K562 (cell line): ENCODE measurements around the gene OR7A10. TPM values are rescaled to one million over a fixed set of nuclear protein-coding genes. Genes with fewer than 3 reads are reported as not detected.

Experiments used
- ATAC-seq: fragments of 200-7000 bp; cut with Tn5 transposase; 3 replicates; pipeline ENCODE4 v1.9.1; 2020; ENCODE audit warnings: moderate library complexity
- Bru-seq: library from RNA; stranded (reverse); fragments of 400-500 nt; gene quantifications from one replicate; lab custom pipeline; 2021; lab: Mats Ljungman, UMichigan
- BruChase-seq, 2 experiments: library from RNA; stranded (reverse); fragments of 400-500 nt; gene quantifications; one replicate each; lab custom pipeline; 2021; lab: Mats Ljungman, UMichigan
- BruUV-seq: library from RNA; stranded (reverse); fragments of 400-500 nt; replicated peaks from 2 replicates; lab custom pipeline; 2021; lab: Mats Ljungman, UMichigan
- CTCF ChIA-PET: fragments of 300-600 bp; formaldehyde crosslinking; extraction: SDS; loops from one replicate; lab custom pipeline; 2021; ENCODE audit warnings: low intra/inter-chr PET ratio; lab: Yijun Ruan, JAX
- POLR2A ChIA-PET: fragments of 300-600, 350-650 bp; sonication (Branson Sonifier 250); formaldehyde crosslinking; extraction: SDS; loops from one replicate; lab custom pipeline; 2021; ENCODE audit warnings: antibody characterized with exemption, inconsistent platforms; lab: Yijun Ruan, JAX
- DNase-seq, 4 experiments: peaks; one replicate each; pipeline versions ENCODE4 v3.0.0 to v3.0.0-alpha.2; 2011 to 2018; ENCODE audit warnings: low spot score in 3 of 4, mixed read lengths in 3 of 4; ENCODE audit errors: extremely low read depth in 1 of 4
- FAIRE-seq: peaks from 2 replicates; lab custom pipeline; 2011; peaks lifted over from hg19 to GRCh38; lab: Jason Lieb, UNC
- H2AFZ ChIP-seq: 2 replicates; pipeline ENCODE4 v1.6.0; 2011; ENCODE audit warnings: low read depth, low read length, control low read depth, inconsistent platforms
- H3K27ac ChIP-seq: fragments of 200-600 bp; 3 replicates; pipeline ENCODE4 v1.8.0; 2011; ENCODE audit warnings: low read depth, mild to moderate bottlenecking, control low read depth, inconsistent platforms, low read length, moderate library complexity, mixed read lengths; ENCODE audit errors: extremely low read depth
- H3K27me3 ChIP-seq, 2 experiments: fragments of 300-600 bp in 1 of 2; 2 replicates in 1 of 2; 3 replicates in 1 of 2; pipeline versions ENCODE4 v1.6.0 to v1.8.0; 2011; ENCODE audit warnings: inconsistent platforms in 2 of 2, low read length in 2 of 2, mild to moderate bottlenecking in 1 of 2, mixed read lengths in 1 of 2, moderate library complexity in 1 of 2; ENCODE audit not compliant: control insufficient read depth in 2 of 2, insufficient read depth in 2 of 2
- H3K36me3 ChIP-seq: fragments of 300-600 bp; 3 replicates; pipeline ENCODE4 v1.8.0; 2011; ENCODE audit warnings: mild to moderate bottlenecking, low read length, inconsistent platforms; ENCODE audit not compliant: control insufficient read depth, insufficient read depth
- H3K4me1 ChIP-seq, 2 experiments: fragments of 200-600 bp in 1 of 2; replicated peaks in 1 of 2; 2 replicates in 1 of 2; 3 replicates in 1 of 2; pipeline versions ENCODE4 v1.5.1 to v1.8.0; 2011; ENCODE audit warnings: inconsistent platforms in 2 of 2, low read length in 2 of 2, mild to moderate bottlenecking in 1 of 2, mixed read lengths in 1 of 2, moderate library complexity in 1 of 2; ENCODE audit not compliant: control insufficient read depth in 2 of 2, insufficient read depth in 2 of 2
- H3K4me2 ChIP-seq: 2 replicates; pipeline ENCODE4 v1.6.1; 2011; ENCODE audit warnings: low read length, control low read depth, inconsistent platforms, mixed read lengths; ENCODE audit not compliant: insufficient read depth
- H3K4me3 ChIP-seq: fragments of 200-600 bp; sonication (generic), shearing (Covaris generic); 2 replicates; pipeline ENCODE4 v1.5.1; 2016; ENCODE audit warnings: control low read depth, inconsistent platforms
- H3K79me2 ChIP-seq: fragments of 200-600 bp; 3 replicates; pipeline ENCODE4 v1.8.0; 2011; ENCODE audit warnings: low read length, inconsistent platforms; ENCODE audit not compliant: control insufficient read depth, insufficient read depth
- H3K9ac ChIP-seq, 2 experiments: 2 replicates each; pipeline versions ENCODE4 v1.6.0 to v1.6.1; 2011; ENCODE audit warnings: low read depth in 2 of 2, low read length in 2 of 2, control low read depth in 1 of 2, inconsistent platforms in 1 of 2, mild to moderate bottlenecking in 1 of 2, mixed read lengths in 1 of 2; ENCODE audit not compliant: insufficient read depth in 1 of 2
- H3K9me1 ChIP-seq: one replicate; pipeline ENCODE4 v1.6.0; 2011; ENCODE audit warnings: inconsistent platforms, mild to moderate bottlenecking, low read length, moderate library complexity; ENCODE audit not compliant: control insufficient read depth, insufficient read depth
- H3K9me3 ChIP-seq: replicated peaks from 2 replicates; pipeline ENCODE4 v1.5.1; 2011; ENCODE audit warnings: low read depth, low read length, inconsistent platforms; ENCODE audit not compliant: control insufficient read depth, insufficient read depth
- H4K20me1 ChIP-seq: replicated peaks from 2 replicates; pipeline ENCODE4 v1.6.1; 2011; ENCODE audit warnings: low read length, inconsistent platforms, mixed read lengths; ENCODE audit not compliant: control insufficient read depth, insufficient read depth
- DIDO1 ChIP-seq: fragments of 450-650 bp; IDR thresholded peaks from 2 replicates; pipeline ENCODE4 v1.6.1; 2016; ENCODE audit warnings: low read depth, missing biosample characterization, missing genetic modification characterization
- HNRNPK ChIP-seq: fragments of 200-400 bp; formaldehyde crosslinking; IDR thresholded peaks from one replicate; pipeline ENCODE4 v1.6.1; 2018; ENCODE audit warnings: mild to moderate bottlenecking, low read depth, low read length; ENCODE audit not compliant: poor library complexity, severe bottlenecking
- KAT8 ChIP-seq: fragments of 450-650 bp; IDR thresholded peaks from 2 replicates; pipeline ENCODE4 v1.6.1; 2016; ENCODE audit warnings: low read depth, mild to moderate bottlenecking
- NFIC ChIP-seq: fragments of 450-650 bp; IDR thresholded peaks from 2 replicates; pipeline ENCODE4 v1.6.1; 2017; ENCODE audit warnings: mild to moderate bottlenecking, inconsistent platforms
- PYGO2 ChIP-seq: fragments of 450-650 bp; IDR thresholded peaks from 2 replicates; pipeline ENCODE4 v1.6.1; 2016; ENCODE audit warnings: mild to moderate bottlenecking, missing genetic modification characterization, moderate library complexity, missing compliant biosample characterization
- TBP ChIP-seq: optimal IDR thresholded peaks from 2 replicates; pipeline ENCODE3; 2011; ENCODE audit warnings: low read depth, low read length, improper control_type of control experiment
- ZBED1 ChIP-seq: IDR thresholded peaks from 2 replicates; pipeline ENCODE4 v1.6.1; 2014
- WGBS: fragments of 100-300 bp; shearing (Covaris generic); methylation state at CpG from one replicate; pipeline ENCODE4 v1.1.6; 2016; ENCODE audit warnings: low coverage, mixed read lengths; ENCODE audit not compliant: insufficient coverage; ENCODE audit errors: missing lambda C conversion rate; 5-methylcytosine and 5-hydroxymethylcytosine counted together
- in situ Hi-C: fragments of 300-500 bp; cut with MboI; formaldehyde crosslinking; loops from 4 replicates; pipeline ENCODE4 v1.15.0; 2018; ENCODE audit warnings: inconsistent platforms, mixed read lengths
- intact Hi-C: fragments of 100-400 bp; cut with micrococcal nuclease; formaldehyde crosslinking; loops from 2 replicates; pipeline ENCODE4 v1.14.2; 2022
- long read RNA-seq, 3 experiments: library from polyadenylated mRNA in 2 of 3; library from RNA in 1 of 3; unstranded in 2 of 3; stranded (forward) in 1 of 3; transcript quantifications; one replicate each; pipeline ENCODE4 v2.0.0, GENCODE V29; 2019 to 2022
- polyA minus RNA-seq, 3 experiments: library from RNA; depleted of rRNA, polyadenylated mRNA; stranded (reverse); fragments of >200 nt; gene quantifications; 2 replicates each; pipeline ENCODE4 v1.2.3, GENCODE V29; 2011
- polyA plus RNA-seq, 8 experiments: library from polyadenylated mRNA; depleted of rRNA in 4 of 8; stranded (reverse) in 5 of 8; unstranded in 3 of 8; fragments of >200 nt; fragmentation: Nextera tagmentation in 2 of 8; fragmentation: Illumina TruSeq in 1 of 8; extraction: Ambion mirVana in 2 of 8; extraction: Trizol in 1 of 8; gene quantifications; 2 replicates each; pipeline versions ENCODE4 v1.2.1 to v1.2.3, GENCODE V29; 2011 to 2014; ENCODE audit warnings: inconsistent platforms in 1 of 8, missing spikeins in 1 of 8
- total RNA-seq, 7 experiments: library from RNA; depleted of rRNA in 6 of 7; stranded (reverse); fragments of >200 nt in 6 of 7; fragmentation: Illumina TruSeq in 2 of 7; extraction: Trizol in 2 of 7; gene quantifications; 2 replicates each; pipeline versions ENCODE4 v1.2.1 to v1.2.3, GENCODE V29; 2011 to 2021; ENCODE audit warnings: low replicate concordance in 1 of 7
- TF ChIP-seq, protein P1 (sequence below), 2 experiments: fragments of 450-650 bp; IDR thresholded peaks; 2 replicates each; pipeline ENCODE4 v1.6.1; 2016
- TF ChIP-seq, protein P2 (sequence below): fragments of 250-450 bp; sonication (Bioruptor Pico); IDR thresholded peaks from 2 replicates; pipeline ENCODE4 v1.8.0; 2022; ENCODE audit warnings: moderate library complexity, mild to moderate bottlenecking, inconsistent platforms

OR7A10 gene
- not detected in 2 replicates for total RNA-seq (2011; cell fraction: chromatin; rRNA removed; ENCODE audit: low replicate concordance)
- not detected in 2 replicates for total RNA-seq (2011; cell fraction: nucleolus; rRNA removed)
- total RNA-seq (2011; cell fraction: nucleoplasm; rRNA removed), result not detected in 2 replicates
- not detected in 2 replicates for total RNA-seq (2014; rRNA removed)
- total RNA-seq (2014; rRNA removed; fragmentation: Illumina TruSeq; extraction: Trizol), result not detected in 2 replicates
- not detected in 2 replicates for total RNA-seq (2015; rRNA removed; fragmentation: Illumina TruSeq; extraction: Trizol)
- not detected in 2 replicates for total RNA-seq (2021)
- not detected in 2 replicates for polyA plus RNA-seq (2011; rRNA removed)
- not detected in 2 replicates for polyA plus RNA-seq (2011; cell fraction: cytosol; rRNA removed)
- polyA plus RNA-seq (2011; cell fraction: nucleus; rRNA removed), result not detected in 2 replicates
- not detected in 2 replicates for polyA plus RNA-seq (2012)
- not detected in 2 replicates for polyA plus RNA-seq (2014; fragmentation: Illumina TruSeq; extraction: Trizol)
- polyA plus RNA-seq (2014; fragmentation: Nextera tagmentation; extraction: Ambion mirVana), result not detected
- polyA plus RNA-seq (2014; rRNA removed), result not detected in 2 replicates
- not detected in 2 replicates for polyA minus RNA-seq (2011; rRNA and poly(A)+ RNA removed)
- not detected in 2 replicates for polyA minus RNA-seq (2011; cell fraction: cytosol; rRNA and poly(A)+ RNA removed)
- polyA minus RNA-seq (2011; cell fraction: nucleus; rRNA and poly(A)+ RNA removed), result not detected in 2 replicates
- not detected for Bru-seq, nascent RNA
- not detected for BruChase-seq, experiment 1, labeled RNA remaining after a 2-hour chase
- BruChase-seq, experiment 2, labeled RNA remaining after a 6-hour chase, result not detected
- long read RNA-seq, experiment 1, result 0 reads
- long read RNA-seq, experiment 2, result 0 reads
- long read RNA-seq, experiment 3, result 0 reads

DNA sequence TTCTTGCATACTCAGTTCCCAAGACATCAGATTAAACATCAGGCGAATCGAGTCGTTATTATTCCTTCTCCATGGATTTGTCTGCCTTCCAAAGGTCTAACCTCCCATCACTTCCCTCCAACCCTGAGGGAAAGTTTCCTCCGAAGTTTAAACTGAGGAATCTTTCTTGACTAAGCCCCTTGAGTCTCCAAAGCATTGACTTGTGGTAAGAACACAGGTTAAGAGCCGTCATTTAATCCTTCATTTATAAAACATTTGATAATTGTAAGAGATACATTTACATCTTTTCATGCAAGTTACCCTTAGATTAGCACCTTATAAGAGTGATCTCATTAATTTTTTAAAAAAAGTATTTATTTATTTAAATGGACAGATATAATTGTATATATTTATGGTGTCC is at the start of gene OR7A10:
OR7A10 (minus strand) TSS at position 101 of the 400 bp plus-strand sequence. CDS start 7,045 bp downstream, outside the sequence.
- Histone ChIP-seq H3K9ac (no peak within 1 kb of the TSS), H3K4me1 (no peaks in the 10 kb centered on the region), H3K36me3 (no peaks in the 10 kb centered on the region), H3K27me3 (peaks cover 15 to 21% of the 10 kb centered on the region in 2 experiments), H3K9me3 (no peaks in the 10 kb centered on the region), H3K4me2 (no peak within 1 kb of the TSS), H3K79me2 (no peaks in the 10 kb centered on the region), H3K9me1 (no peaks in the 10 kb centered on the region), H3K27ac (no peak within 1 kb of the TSS), H4K20me1 (no peaks in the 10 kb centered on the region), H3K4me3 (no peak within 1 kb of the TSS), H2AFZ (no peak within 1 kb of the TSS)
- TF ChIP-seq DIDO1 (tag) (no peak), HNRNPK (no peak), PYGO2 (tag) (no peak), TBP (no peak), ZBED1 (no peak), KAT8 (no peak), NFIC (no peak)
- TF ChIP-seq, protein P1, sequence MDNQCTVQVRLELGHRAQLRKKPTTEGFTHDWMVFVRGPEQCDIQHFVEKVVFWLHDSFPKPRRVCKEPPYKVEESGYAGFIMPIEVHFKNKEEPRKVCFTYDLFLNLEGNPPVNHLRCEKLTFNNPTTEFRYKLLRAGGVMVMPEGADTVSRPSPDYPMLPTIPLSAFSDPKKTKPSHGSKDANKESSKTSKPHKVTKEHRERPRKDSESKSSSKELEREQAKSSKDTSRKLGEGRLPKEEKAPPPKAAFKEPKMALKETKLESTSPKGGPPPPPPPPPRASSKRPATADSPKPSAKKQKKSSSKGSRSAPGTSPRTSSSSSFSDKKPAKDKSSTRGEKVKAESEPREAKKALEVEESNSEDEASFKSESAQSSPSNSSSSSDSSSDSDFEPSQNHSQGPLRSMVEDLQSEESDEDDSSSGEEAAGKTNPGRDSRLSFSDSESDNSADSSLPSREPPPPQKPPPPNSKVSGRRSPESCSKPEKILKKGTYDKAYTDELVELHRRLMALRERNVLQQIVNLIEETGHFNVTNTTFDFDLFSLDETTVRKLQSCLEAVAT (IDR thresholded peaks at IDR 0.05), result no peak
- TF ChIP-seq, protein P2, sequence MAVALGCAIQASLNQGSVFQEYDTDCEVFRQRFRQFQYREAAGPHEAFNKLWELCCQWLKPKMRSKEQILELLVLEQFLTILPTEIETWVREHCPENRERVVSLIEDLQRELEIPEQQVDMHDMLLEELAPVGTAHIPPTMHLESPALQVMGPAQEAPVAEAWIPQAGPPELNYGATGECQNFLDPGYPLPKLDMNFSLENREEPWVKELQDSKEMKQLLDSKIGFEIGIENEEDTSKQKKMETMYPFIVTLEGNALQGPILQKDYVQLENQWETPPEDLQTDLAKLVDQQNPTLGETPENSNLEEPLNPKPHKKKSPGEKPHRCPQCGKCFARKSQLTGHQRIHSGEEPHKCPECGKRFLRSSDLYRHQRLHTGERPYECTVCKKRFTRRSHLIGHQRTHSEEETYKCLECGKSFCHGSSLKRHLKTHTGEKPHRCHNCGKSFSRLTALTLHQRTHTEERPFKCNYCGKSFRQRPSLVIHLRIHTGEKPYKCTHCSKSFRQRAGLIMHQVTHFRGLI (CRISPR knock-in tag), result no peak
- intact Hi-C loops, result no loop called here
- POLR2A ChIA-PET, result no interaction called here
- ATAC-seq (no peak), DNase-seq (no peak), FAIRE-seq (no peak)
- CTCF ChIA-PET, result no interaction called here
- 0% methylated on average over 5 of the region's 5 CpGs for WGBS
- in situ Hi-C loops, result no loop called here
- no TSS peak for BruUV-seq
